ENCODE measurements around the gene CA6. TPM values are rescaled to one million over a fixed set of nuclear protein-coding genes. Genes with fewer than 3 reads are reported as not detected.
"Not testable (repeated sequence)": the region's sequence is repeated elsewhere in the genome, so short reads cannot be mapped to it uniquely, and the experiment has no call there.

The CA6 gene
- total and polyA plus RNA-seq, 4 donors: 0.03 TPM; not detected in 3

GRCh38 chr1:8988618-8988967, 42.9 kb downstream of the CA6 start:
- no peak overlapping the region for H3K4me3 ChIP-seq
- ATAC-seq (ENCODE audit: insufficient read depth, low FRiP score): no peak
- no peaks in the 10 kb centered on the region for H3K36me3 ChIP-seq (ENCODE audit: control insufficient read depth in 4 of 4, insufficient read depth in 4 of 4, low read length in 4 of 4)
- WGBS, 2 donors: 73 to 79% methylated on average over 13 of the region's 13 CpGs
- no peaks in the 10 kb centered on the region for H3K9me3 ChIP-seq (ENCODE audit: control insufficient read depth in 4 of 4, insufficient read depth in 3 of 4, low read length in 3 of 4)
- peaks cover 0 to 6% (median 0%) of the 10 kb centered on the region in 5 donors for H3K4me1 ChIP-seq (ENCODE audit: control insufficient read depth in 5 of 5, insufficient read depth in 5 of 5, low read length in 5 of 5)
- no peak for TF ChIP-seq CTCF (IDR thresholded peaks at IDR 0.05; ENCODE audit: control extremely low read depth, extremely low read depth)
- DNase-seq: no peak
- H3K9ac ChIP-seq (ENCODE audit: insufficient read depth in 1 of 2, low read length in 2 of 2): no peak overlapping the region
- no peak overlapping the region for H3K27ac ChIP-seq (ENCODE audit: low read depth in 1 of 2, low read length in 1 of 2)
- no peaks in the 10 kb centered on the region for H3K27me3 ChIP-seq (ENCODE audit: control insufficient read depth in 3 of 3, insufficient read depth in 3 of 3, low read length in 2 of 3)

GRCh38 chr1:8989061-8989460, 43.4 kb downstream of the CA6 start:
- no peaks in the 10 kb centered on the region for H3K9me3 ChIP-seq (ENCODE audit: control insufficient read depth in 4 of 4, insufficient read depth in 3 of 4, low read length in 3 of 4)
- ATAC-seq (ENCODE audit: insufficient read depth, low FRiP score) (no peak), DNase-seq (no peak)
- H3K9ac ChIP-seq (ENCODE audit: insufficient read depth in 1 of 2, low read length in 2 of 2): no peak overlapping the region
- no peaks in the 10 kb centered on the region for H3K36me3 ChIP-seq (ENCODE audit: control insufficient read depth in 4 of 4, insufficient read depth in 4 of 4, low read length in 4 of 4)
- no peak overlapping the region for H3K27ac ChIP-seq (ENCODE audit: low read depth in 1 of 2, low read length in 1 of 2)
- H3K27me3 ChIP-seq (ENCODE audit: control insufficient read depth in 3 of 3, insufficient read depth in 3 of 3, low read length in 2 of 3): no peaks in the 10 kb centered on the region
- no peak for TF ChIP-seq CTCF (IDR thresholded peaks at IDR 0.05; ENCODE audit: control extremely low read depth, extremely low read depth)
- H3K4me1 ChIP-seq (ENCODE audit: control insufficient read depth in 5 of 5, insufficient read depth in 5 of 5, low read length in 5 of 5): peaks cover 0 to 6% (median 0%) of the 10 kb centered on the region in 5 donors
- whole genome bisulfite sequencing, 2 donors: 95% methylated on average over 11 of the region's 11 CpGs
- no peak overlapping the region for H3K4me3 ChIP-seq

- no peak for DNase-seq
- Histone ChIP-seq H3K4me3 (no peak overlapping the region), H3K36me3 (ENCODE audit: control insufficient read depth in 4 of 4, insufficient read depth in 4 of 4, low read length in 4 of 4) (no peaks in the 10 kb centered on the region), H3K4me1 (ENCODE audit: control insufficient read depth in 5 of 5, insufficient read depth in 5 of 5, low read length in 5 of 5) (peaks cover 0 to 6% (median 0%) of the 10 kb centered on the region in 5 donors), H3K9ac (ENCODE audit: insufficient read depth in 1 of 2, low read length in 2 of 2) (no peak overlapping the region), H3K9me3 (ENCODE audit: control insufficient read depth in 4 of 4, insufficient read depth in 3 of 4, low read length in 3 of 4) (no peaks in the 10 kb centered on the region), H3K27ac (ENCODE audit: low read depth in 1 of 2, low read length in 1 of 2) (no peak overlapping the region), H3K27me3 (ENCODE audit: control insufficient read depth in 3 of 3, insufficient read depth in 3 of 3, low read length in 2 of 3) (no peaks in the 10 kb centered on the region)
- 81 to 83% methylated on average over 4 of the region's 4 CpGs for WGBS, 2 donors
- ATAC-seq (ENCODE audit: insufficient read depth, low FRiP score): no peak
- TF ChIP-seq CTCF (IDR thresholded peaks at IDR 0.05; ENCODE audit: control extremely low read depth, extremely low read depth): no peak
Observed at GRCh38 chr1:8989821-8990220, 44.2 kb downstream of the CA6 start.

GRCh38 chr1:8992936-8993687, 47.4 kb downstream of the CA6 start:
- TF ChIP-seq CTCF (IDR thresholded peaks at IDR 0.05; ENCODE audit: control extremely low read depth, extremely low read depth): no peak
- H3K27me3 ChIP-seq (ENCODE audit: control insufficient read depth in 3 of 3, insufficient read depth in 3 of 3, low read length in 2 of 3): no peaks in the 10 kb centered on the region
- 91 to 95% methylated on average over 8 of the region's 8 CpGs for WGBS, 2 donors
- ATAC-seq (ENCODE audit: insufficient read depth, low FRiP score): no peak
- no peaks in the 10 kb centered on the region for H3K4me1 ChIP-seq (ENCODE audit: control insufficient read depth in 5 of 5, insufficient read depth in 5 of 5, low read length in 5 of 5)
- DNase-seq: no peak
- H3K36me3 ChIP-seq (ENCODE audit: control insufficient read depth in 4 of 4, insufficient read depth in 4 of 4, low read length in 4 of 4): no peaks in the 10 kb centered on the region
- no peak overlapping the region for H3K4me3 ChIP-seq
- H3K9ac ChIP-seq (ENCODE audit: insufficient read depth in 1 of 2, low read length in 2 of 2): no peak overlapping the region
- no peaks in the 10 kb centered on the region for H3K9me3 ChIP-seq (ENCODE audit: control insufficient read depth in 4 of 4, insufficient read depth in 3 of 4, low read length in 3 of 4)
- no peak overlapping the region for H3K27ac ChIP-seq (ENCODE audit: low read depth in 1 of 2, low read length in 1 of 2)

- H3K4me1 ChIP-seq (ENCODE audit: control insufficient read depth in 5 of 5, insufficient read depth in 5 of 5, low read length in 5 of 5); H3K9me3 ChIP-seq (ENCODE audit: control insufficient read depth in 4 of 4, insufficient read depth in 3 of 4, low read length in 3 of 4); ATAC-seq (ENCODE audit: insufficient read depth, low FRiP score); H3K4me3 ChIP-seq; H3K27me3 ChIP-seq (ENCODE audit: control insufficient read depth in 3 of 3, insufficient read depth in 3 of 3, low read length in 2 of 3); H3K9ac ChIP-seq (ENCODE audit: insufficient read depth in 1 of 2, low read length in 2 of 2); H3K36me3 ChIP-seq (ENCODE audit: control insufficient read depth in 4 of 4, insufficient read depth in 4 of 4, low read length in 4 of 4); H3K27ac ChIP-seq (ENCODE audit: low read depth in 1 of 2, low read length in 1 of 2); DNase-seq: not testable (repeated sequence)
- WGBS, 2 donors: 83 to 87% methylated on average over 12 of the region's 13 CpGs
Observed at GRCh38 chr1:8993962-8994675, 48.5 kb downstream of the CA6 start.

Measured in lung (tissue), 12 donors.